Small intestine (tissue), 7 donors: Measurements from ENCODE around the gene CARD10. TPM values are rescaled to one million over a fixed set of nuclear protein-coding genes. Genes with fewer than 3 reads are reported as not detected.
"Not testable (repeated sequence)": the region's sequence is repeated elsewhere in the genome, so short reads cannot be mapped to it uniquely, and the experiment has no call there.

ENCODE experiments used
- DNase-seq, 2 donors: peaks; one replicate each; pipeline versions ENCODE4 v3.0.0 to v3.0.0-alpha.2; 2013
- FAIRE-seq: peaks from 2 replicates; lab custom pipeline; 2012; peaks lifted over from hg19 to GRCh38; lab: Jason Lieb, UNC
- H3K27ac ChIP-seq, 3 donors: one replicate each; pipeline ENCODE4 v1.5.1; 2013; ENCODE audit warnings: low read length in 2 of 3, mild to moderate bottlenecking in 2 of 3, control low read depth in 1 of 3, inconsistent platforms in 1 of 3, low read depth in 1 of 3, moderate library complexity in 1 of 3
- H3K27me3 ChIP-seq, 3 donors: one replicate each; pipeline ENCODE4 v1.6.1; 2013; ENCODE audit warnings: low read length in 3 of 3, inconsistent platforms in 1 of 3; ENCODE audit not compliant: control insufficient read depth in 3 of 3, insufficient read depth in 3 of 3
- H3K36me3 ChIP-seq, 3 donors: one replicate each; pipeline ENCODE4 v1.6.1; 2013; ENCODE audit warnings: low read length in 3 of 3, inconsistent platforms in 1 of 3, low read depth in 1 of 3, mild to moderate bottlenecking in 1 of 3, moderate library complexity in 1 of 3; ENCODE audit not compliant: control insufficient read depth in 3 of 3, insufficient read depth in 2 of 3
- H3K4me1 ChIP-seq, 3 donors: one replicate each; pipeline ENCODE4 v1.6.1; 2013; ENCODE audit warnings: low read length in 2 of 3, inconsistent platforms in 1 of 3, low read depth in 1 of 3, mild to moderate bottlenecking in 1 of 3, moderate library complexity in 1 of 3; ENCODE audit not compliant: control insufficient read depth in 3 of 3, insufficient read depth in 2 of 3
- H3K4me3 ChIP-seq, 3 donors: one replicate each; pipeline ENCODE4 v1.5.1; 2013; ENCODE audit warnings: low read length in 3 of 3, control low read depth in 1 of 3, inconsistent platforms in 1 of 3, low read depth in 1 of 3, mild to moderate bottlenecking in 1 of 3, moderate library complexity in 1 of 3
- H3K9me3 ChIP-seq, 2 donors: one replicate each; pipeline ENCODE4 v1.6.1; 2013; ENCODE audit warnings: low read depth in 1 of 2, low read length in 1 of 2; ENCODE audit not compliant: control insufficient read depth in 2 of 2, insufficient read depth in 1 of 2
- WGBS, 3 donors: extraction: QIAGEN DNeasy Blood & Tissue Kit; methylation state at CpG; one replicate each; pipeline ENCODE4 v1.1.7; 2013; 5-methylcytosine and 5-hydroxymethylcytosine counted together
- polyA plus RNA-seq, 4 donors: library from polyadenylated mRNA; stranded (reverse) in 3 of 4; unstranded in 1 of 4; fragments of 200-250 nt in 3 of 4; fragments of 120-200 nt in 1 of 4; gene quantifications; one replicate each; pipeline versions ENCODE4 v1.2.1 to v1.2.3, GENCODE V29; 2013
- donor health status: healthy with polysubstance abuse.
- donor health status: control.
- donor health status: control.
- donor health status: Bipolar disorder and iron deficiency.
- donor health status: healthy.

Gene CARD10
- polyA plus RNA-seq, 4 donors = 31.5 to 129 (median 88.8) TPM

DNA sequence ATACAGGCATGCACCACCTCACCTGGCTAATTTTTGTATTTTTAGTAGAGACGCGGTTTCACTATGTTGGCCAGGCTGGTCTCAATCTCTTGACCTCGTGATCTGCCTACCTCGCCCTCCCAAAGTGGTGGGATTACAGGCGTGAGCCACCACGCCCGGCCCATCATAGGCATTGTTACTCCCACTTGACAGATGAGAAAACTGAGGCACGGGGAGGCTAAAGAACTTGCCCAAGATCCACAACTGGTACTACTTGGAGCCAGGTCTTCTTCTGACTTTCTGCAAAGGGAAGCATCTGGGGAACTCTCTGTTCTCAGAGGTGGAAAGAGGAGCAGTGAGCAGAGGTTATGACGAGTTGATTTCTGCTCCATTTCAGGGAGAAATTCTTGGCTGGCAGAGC, 31.7 kb upstream of the CARD10 start:
- not testable (repeated sequence) for H3K36me3 ChIP-seq, H3K9me3 ChIP-seq, DNase-seq, H3K27me3 ChIP-seq, FAIRE-seq, H3K27ac ChIP-seq, H3K4me3 ChIP-seq
- 88 to 91% (median 89%) methylated on average over 9 of the region's 9 CpGs for WGBS, 3 donors
- peaks cover 0 to 40% (median 3%) of the 10 kb centered on the region in 3 donors for H3K4me1 ChIP-seq

GRCh38 chr22:37549704-37550059, 30.5 kb upstream of the CARD10 start:
- no peaks in the 10 kb centered on the region for H3K36me3 ChIP-seq
- H3K27ac ChIP-seq = no peak overlapping the region
- H3K9me3 ChIP-seq = no peaks in the 10 kb centered on the region
- H3K4me1 ChIP-seq = peaks cover 0 to 49% (median 0%) of the 10 kb centered on the region in 3 donors
- H3K27me3 ChIP-seq = no peaks in the 10 kb centered on the region
- FAIRE-seq (no peak), DNase-seq (no peak)
- WGBS, 3 donors = 55 to 68% (median 56%) methylated on average over 5 of the region's 5 CpGs
- H3K4me3 ChIP-seq = no peak overlapping the region

GRCh38 chr22:37547251-37547741, 28.1 kb upstream of the CARD10 start:
- WGBS, 3 donors = 69 to 77% (median 69%) methylated on average over 9 of the region's 9 CpGs
- FAIRE-seq (no peak), DNase-seq (no peak)
- Histone ChIP-seq H3K9me3 (no peaks in the 10 kb centered on the region), H3K27ac (peak overlapping the region in 2 of 3 donors; percentile 87 to 94), H3K4me3 (no peak overlapping the region), H3K36me3 (no peaks in the 10 kb centered on the region), H3K4me1 (peaks cover 0 to 43% (median 0%) of the 10 kb centered on the region in 3 donors), H3K27me3 (no peaks in the 10 kb centered on the region)

GRCh38 chr22:37546437-37547250, 27.4 kb upstream of the CARD10 start:
- Histone ChIP-seq H3K36me3 (no peaks in the 10 kb centered on the region), H3K4me1 (peaks cover 0 to 36% (median 0%) of the 10 kb centered on the region in 3 donors), H3K4me3 (no peak overlapping the region), H3K27me3 (no peaks in the 10 kb centered on the region), H3K9me3 (no peaks in the 10 kb centered on the region), H3K27ac (peak overlapping the region; percentile 45 to 94 (median 87))
- peak in 1 of 2 donors; percentile 71 for DNase-seq
- 46 to 59% (median 59%) methylated on average over 18 to 21 of the region's 21 CpGs for WGBS, 3 donors
- no peak for FAIRE-seq

GRCh38 chr22:37545703-37546436, 26.7 kb upstream of the CARD10 start:
- Histone ChIP-seq H3K4me3 (peak overlapping the region in 2 of 3 donors; percentile 2 to 35), H3K27ac (peak overlapping the region; percentile 66 to 94 (median 87)), H3K27me3 (no peaks in the 10 kb centered on the region), H3K4me1 (peaks cover 0 to 32% (median 0%) of the 10 kb centered on the region in 3 donors), H3K36me3 (no peaks in the 10 kb centered on the region), H3K9me3 (no peaks in the 10 kb centered on the region)
- DNase-seq (peak; percentile 95), FAIRE-seq (no peak)
- 7 to 11% (median 11%) methylated on average over 20 to 28 of the region's 28 CpGs for WGBS, 3 donors

- no peaks in the 10 kb centered on the region for H3K36me3 ChIP-seq
- H3K4me3 ChIP-seq = peak overlapping the region in 2 of 3 donors; percentile 2 to 35
- DNase-seq = peak; percentile 83 to 89
- FAIRE-seq = no peak
- no peaks in the 10 kb centered on the region for H3K27me3 ChIP-seq
- peaks cover 0 to 32% (median 0%) of the 10 kb centered on the region in 3 donors for H3K4me1 ChIP-seq
- H3K9me3 ChIP-seq = no peaks in the 10 kb centered on the region
- WGBS, 3 donors = 42 to 43% (median 43%) methylated on average over 11 of the region's 11 CpGs
- peak overlapping the region; percentile 66 to 94 (median 87) for H3K27ac ChIP-seq
Observed at GRCh38 chr22:37544955-37545702, 25.9 kb upstream of the CARD10 start.

- FAIRE-seq = no peak
- Histone ChIP-seq H3K27me3 (no peaks in the 10 kb centered on the region), H3K4me1 (peaks cover 0 to 37% (median 2%) of the 10 kb centered on the region in 3 donors), H3K36me3 (no peaks in the 10 kb centered on the region), H3K9me3 (no peaks in the 10 kb centered on the region), H3K27ac (no peak overlapping the region), H3K4me3 (no peak overlapping the region)
- 90 to 95% (median 91%) methylated on average over 7 of the region's 7 CpGs for WGBS, 3 donors
- DNase-seq = no peak
Observed at GRCh38 chr22:37542959-37543358, 23.7 kb upstream of the CARD10 start.

DNA sequence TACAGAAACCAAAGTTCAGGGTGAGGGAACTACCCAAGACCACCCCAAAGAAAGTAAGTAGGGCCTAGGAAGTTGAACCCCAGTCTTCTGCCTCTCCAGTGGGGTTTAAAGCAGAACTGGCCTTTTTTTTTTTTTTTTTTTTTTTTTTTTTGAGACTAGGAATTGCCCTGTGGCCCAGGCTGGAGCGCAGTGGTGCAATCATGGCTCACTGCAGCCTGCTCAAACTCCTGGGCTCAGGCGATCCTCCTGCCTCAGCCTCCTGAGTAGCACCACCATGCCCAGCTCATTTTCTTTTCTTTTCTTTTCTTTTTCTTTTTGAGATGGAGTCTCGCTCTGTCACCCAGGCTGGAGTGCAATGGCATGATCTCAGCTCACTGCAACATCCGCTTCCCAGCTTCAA, 23.2 kb upstream of the CARD10 start:
- not testable (repeated sequence) for H3K36me3 ChIP-seq, H3K27me3 ChIP-seq, DNase-seq, H3K4me3 ChIP-seq, H3K9me3 ChIP-seq, FAIRE-seq
- Histone ChIP-seq H3K4me1 (peaks cover 0 to 35% (median 2%) of the 10 kb centered on the region in 3 donors), H3K27ac (peak overlapping the region in 1 of 3 donors; percentile 63)
- WGBS, 3 donors = 96 to 98% (median 97%) methylated on average over 4 of the region's 4 CpGs
